NCI-H2171 treated with DMSO at 0.1 percent for 48 hours (cell line): ENCODE data around the gene OR8B8.
"Not testable (repeated sequence)": the region's sequence is repeated elsewhere in the genome, so short reads cannot be mapped to it uniquely, and the experiment has no call there.

ENCODE experiments used
- DNase-seq: peaks from one replicate; lab custom pipeline; 2025; lab: John Stamatoyannopoulos, UW

OR8B8 gene

DNA sequence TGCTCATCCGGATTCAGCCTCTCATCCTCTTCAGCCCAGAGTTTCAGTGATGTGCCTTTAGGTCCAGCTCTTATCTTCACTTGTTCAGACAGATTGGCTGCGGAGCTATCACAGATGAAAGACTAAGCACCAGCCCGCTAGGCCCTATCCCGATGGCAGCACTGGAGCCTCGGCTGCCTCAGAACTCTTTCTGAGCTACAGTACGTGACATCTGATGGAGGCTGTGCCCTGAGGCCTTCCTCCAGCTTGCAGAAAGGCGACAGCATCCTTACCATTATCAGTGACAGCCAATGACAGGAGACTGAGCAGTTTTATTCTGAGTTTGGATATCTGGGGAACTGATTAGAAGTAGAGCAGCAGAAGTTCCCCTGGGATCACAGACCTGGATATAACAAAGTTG lies 4.0 kb downstream of the OR8B8 start:
- no peak for DNase-seq

GRCh38 chr11:124441081-124441480 lies 4.4 kb downstream of the OR8B8 start:
- DNase-seq = no peak

DNA sequence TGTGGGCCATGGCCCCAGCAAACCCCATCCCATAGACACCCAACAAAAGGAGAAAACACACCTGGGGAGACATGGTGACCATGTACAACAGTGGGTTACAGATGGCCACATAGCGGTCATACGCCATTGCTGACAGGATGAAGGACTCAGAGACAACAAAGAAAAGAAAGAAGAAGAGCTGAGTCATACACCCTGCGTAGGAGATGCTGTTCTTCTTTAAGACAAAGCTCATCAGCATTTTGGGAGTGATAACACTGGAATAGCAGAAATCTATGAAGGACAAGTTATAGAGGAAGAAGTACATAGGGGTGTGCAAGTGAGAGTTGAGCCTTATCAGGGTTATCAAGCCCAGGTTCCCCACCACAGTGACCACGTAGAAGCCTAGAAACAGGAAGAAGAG lies 4.9 kb downstream of the OR8B8 start:
- DNase-seq = no peak

DNA sequence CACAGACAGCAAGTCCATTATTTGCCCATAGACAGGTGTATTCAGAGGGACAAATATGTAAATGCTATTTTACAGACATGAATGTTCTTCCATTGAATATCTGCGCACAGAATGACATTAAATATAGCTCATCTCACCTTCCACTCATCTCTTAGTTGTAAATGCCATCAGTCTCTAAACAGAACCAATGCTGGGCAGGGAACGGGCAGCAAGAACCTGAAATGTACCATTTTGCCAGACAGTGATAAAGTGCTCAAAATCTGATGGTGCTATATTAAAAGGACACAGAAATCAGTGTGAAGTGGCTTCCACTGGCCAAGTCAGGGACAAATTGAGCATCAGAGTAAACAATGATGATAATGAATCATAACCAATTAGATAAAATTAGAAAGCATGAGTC lies 10.8 kb downstream of the OR8B8 start:
- DNase-seq = no peak

DNA sequence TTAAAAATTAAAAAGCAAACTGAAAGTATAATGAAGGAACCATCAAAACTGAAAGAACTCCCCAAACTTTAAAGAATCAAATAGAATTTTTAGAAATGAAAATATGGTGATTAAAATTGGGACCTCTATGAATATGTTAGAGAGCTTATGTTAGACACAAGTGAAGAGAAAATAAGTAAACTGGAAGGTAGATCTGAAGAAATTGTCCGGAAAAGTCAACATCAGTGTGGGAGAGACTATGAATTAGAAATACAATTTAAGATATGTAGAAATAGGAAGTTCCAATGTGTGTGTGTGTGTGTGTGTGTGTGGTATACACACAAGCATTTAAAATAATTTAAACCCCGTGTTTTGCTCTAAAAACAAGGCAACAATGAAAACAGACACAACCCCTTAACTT lies 15.9 kb downstream of the OR8B8 start:
- DNase-seq = no peak

DNA sequence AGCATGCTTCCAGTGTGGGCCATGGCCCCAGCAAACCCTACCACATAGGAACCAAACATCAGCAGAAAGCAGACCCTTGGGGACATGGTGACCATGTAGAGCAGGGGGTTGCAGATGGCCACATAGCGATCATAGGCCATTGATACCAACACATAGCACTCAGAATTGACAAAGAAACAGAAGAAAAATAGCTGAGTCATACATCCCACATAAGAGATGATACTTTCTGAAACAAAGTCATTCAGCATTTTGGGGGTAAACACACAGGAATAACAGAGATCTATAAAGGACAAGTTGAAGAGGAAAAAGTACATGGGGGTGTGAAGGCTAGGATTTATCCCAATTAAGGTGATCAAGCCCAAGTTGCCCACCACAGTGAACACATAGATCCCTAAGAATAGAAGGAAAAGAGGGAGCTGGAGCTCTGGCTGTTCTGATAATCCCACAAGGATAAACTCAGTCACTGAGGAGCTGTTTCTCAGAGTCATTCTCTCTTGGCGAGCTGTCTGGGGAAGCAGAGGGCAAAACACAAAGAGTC lies 21.0 kb downstream of the OR8B8 start, which contains the start of gene OR8B4:
TSS of gene OR8B4 (minus strand) at position 488 of the 538 bp plus-strand sequence. CDS start at position 488, 0 bp downstream.
- DNase-seq = no peak

DNA sequence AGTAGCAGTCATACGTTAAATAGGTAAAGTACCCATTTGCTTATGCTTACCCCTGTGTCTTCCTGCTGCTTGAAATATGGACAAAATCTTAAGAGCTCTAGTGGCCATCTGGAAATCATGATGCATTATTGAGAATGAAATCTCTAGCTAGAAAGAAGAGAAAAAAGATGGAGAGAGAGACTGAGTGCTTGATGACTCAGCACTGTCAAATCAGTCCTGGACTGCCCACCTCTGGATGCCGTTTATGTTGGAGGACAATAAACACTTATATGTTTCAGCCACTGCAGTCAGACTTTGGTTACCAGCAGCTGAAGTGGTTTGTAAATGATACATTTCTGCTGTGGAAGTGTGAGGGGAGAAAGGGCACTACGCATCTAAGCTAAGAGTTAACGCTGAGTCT lies 24.5 kb downstream of the OR8B8 start:
- DNase-seq = no peak

- peak; percentile 21 for DNase-seq
Measured at GRCh38 chr11:124415356-124415923, 30.1 kb downstream of the OR8B8 start.

GRCh38 chr11:124409906-124410305 lies 35.6 kb downstream of the OR8B8 start:
- no peak for DNase-seq

DNA sequence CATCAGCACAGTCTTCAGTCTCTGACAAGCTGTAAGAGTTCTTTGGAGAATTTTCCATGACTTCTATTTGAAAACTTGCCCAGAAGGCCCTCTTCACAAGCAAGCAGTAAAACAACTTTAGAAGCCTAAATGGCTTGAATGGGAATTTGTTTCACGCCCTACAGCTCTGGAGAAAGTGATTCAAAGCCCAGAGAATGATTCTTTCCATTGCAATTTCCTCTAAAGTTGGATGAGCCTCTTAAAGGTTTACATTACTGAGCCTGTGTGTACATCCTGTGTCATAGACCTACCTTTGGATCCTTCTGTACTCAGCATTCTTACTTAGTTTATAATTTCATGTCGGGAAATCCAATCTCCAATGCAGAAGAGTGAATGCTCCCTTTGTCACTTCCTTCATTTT lies 39.9 kb downstream of the OR8B8 start:
- no peak for DNase-seq

DNA sequence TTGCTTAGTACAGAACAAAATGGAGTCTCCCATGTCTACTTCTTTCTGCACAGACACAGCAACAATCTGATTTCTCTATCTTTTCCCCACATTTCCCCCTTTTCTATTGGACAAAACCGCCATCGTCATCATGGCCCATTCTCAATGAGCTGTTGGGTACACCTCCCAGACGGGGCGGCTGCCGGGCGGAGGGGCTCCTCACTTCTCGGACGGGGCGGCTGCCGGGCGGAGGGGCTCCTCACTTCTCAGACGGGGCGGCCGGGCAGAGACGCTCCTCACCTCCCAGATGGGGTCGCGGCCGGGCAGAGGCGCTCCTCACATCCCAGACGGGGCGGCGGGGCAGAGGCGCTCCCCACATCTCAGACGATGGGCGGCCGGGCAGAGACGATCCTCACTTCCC lies 42.3 kb downstream of the OR8B8 start:
- not testable (repeated sequence) for DNase-seq

DNA sequence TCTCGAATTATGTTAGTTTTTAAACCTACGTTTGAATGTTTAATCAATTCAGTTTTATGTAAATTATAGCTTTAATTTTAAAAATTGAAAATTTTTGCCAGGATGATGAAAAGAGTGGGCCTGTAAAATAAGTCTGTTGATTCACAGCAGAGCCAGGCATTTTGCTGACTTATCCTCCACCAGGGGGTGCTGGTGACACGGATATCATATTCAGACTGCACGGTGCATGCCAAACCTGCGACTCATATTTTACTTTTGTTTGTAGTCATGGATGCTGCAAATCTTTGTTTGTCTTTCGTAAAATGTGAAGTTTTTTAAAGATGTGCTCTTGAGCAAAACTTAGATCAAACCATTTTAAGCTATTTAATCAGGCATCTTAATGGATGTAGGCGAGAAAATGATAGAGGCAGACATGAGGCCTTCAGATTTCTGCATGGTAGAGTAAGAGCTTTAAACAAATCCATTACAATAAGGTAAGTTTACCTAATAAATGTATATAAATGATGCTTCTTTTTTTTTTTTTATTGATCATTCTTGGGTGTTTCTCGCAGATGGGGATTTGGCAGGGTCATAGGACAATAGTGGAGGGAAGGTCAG lies 43.1 kb downstream of the OR8B8 start:
- peak; percentile 0 for DNase-seq

DNA sequence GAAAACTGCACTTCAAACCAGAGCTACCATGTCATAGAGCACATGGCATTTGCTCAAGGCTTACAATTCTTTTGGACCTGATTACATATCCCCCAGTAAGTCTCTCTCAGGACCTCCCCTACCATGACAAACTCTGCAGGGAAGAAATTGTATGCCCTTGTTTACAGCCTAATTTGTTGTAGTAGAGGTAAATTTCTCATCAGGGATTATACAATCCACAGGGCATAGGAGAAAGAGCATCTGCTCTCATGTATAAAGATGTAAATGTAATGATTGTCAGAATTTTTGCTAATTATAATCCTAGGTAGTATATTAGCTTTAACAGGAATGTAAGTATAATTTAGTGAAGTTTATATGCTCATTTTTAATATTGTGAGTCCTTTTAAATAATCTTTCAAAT lies 46.6 kb downstream of the OR8B8 start, which contains the start of gene OR8B3:
TSS of gene OR8B3 (minus strand) at position 101 of the 400 bp plus-strand sequence. CDS start 1,673 bp downstream, outside the sequence.
- no peak for DNase-seq

- DNase-seq = not testable (repeated sequence)
Measured at GRCh38 chr11:124396847-124397246, 48.6 kb downstream of the OR8B8 start.

DNA sequence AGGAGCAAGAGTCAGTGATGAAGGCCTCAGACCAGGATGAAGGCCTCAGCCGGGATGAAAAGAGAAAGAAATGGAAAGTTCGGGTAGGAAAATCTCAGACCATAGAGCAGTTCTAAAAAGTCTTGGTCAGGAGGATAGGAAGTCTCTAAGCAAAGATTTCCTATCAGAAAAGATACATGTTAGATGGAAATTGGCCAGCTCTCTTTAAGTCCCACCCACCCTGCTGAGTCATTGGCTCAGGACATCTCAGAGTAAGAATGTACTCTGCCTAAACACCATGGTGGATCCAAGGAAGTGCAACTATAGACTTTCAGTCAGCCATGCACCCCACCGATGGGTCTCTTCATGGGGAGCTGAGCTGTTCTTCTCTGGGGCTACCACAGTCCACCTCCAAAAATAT lies 51.1 kb downstream of the OR8B8 start:
- no peak for DNase-seq
